OCI-LY1 (cell line): Measurements from ENCODE around the gene DCST2.

Experiments
- CTCF ChIP-seq: fragments of 200-600 bp; sonication (generic), shearing (Covaris generic); IDR thresholded peaks from 2 replicates; pipeline ENCODE4 v1.5.1; 2017; ENCODE audit warnings: mild to moderate bottlenecking, antibody characterized with exemption, low read length, moderate library complexity, mixed read lengths
- EZH2 ChIP-seq: fragments of 200-600 bp; sonication (generic), shearing (Covaris generic); IDR thresholded peaks from 2 replicates; pipeline ENCODE4 v1.8.0; 2017; ENCODE audit warnings: borderline replicate concordance, mixed run types, mild to moderate bottlenecking, antibody characterized with exemption, low read length, moderate library complexity, mixed read lengths

GRCh38 chr1:155012776-155013602 lies 20.6 kb downstream of the DCST2 start:
- TF ChIP-seq EZH2 = no peak
- TF ChIP-seq CTCF = no peak
